Fibroblast of skin of right quadriceps (primary cell): ENCODE data around the gene DEPDC5.
A peak's percentile ranks its signal among the peaks of the same experiment; 100 is the strongest.

ENCODE experiments used
- DNase-seq: peaks from one replicate; pipeline ENCODE4 v3.0.0-alpha.2; 2013

DEPDC5 gene

GRCh38 chr22:31853736-31854495 lies 100.1 kb downstream of the DEPDC5 start:
- no peak for DNase-seq

DNA sequence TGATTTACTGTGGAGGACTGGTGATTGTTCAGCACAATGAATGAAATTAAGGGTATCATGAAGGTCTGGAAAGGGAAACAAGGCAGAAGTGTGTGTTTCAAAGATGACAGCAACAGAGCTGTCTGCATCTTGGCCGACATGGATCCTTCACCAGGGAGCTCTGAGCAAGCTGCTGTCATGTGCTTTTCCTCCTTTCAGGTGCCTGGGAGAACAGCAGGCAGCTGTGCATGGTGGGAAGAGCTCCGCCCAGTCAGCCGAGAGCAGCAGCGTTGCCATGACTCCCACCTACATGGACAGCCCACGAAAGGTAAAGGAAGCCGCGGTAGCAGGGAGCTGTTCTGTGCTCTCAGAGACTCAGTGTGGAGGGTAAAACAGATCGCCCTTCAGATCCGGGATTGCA lies 103.4 kb downstream of the DEPDC5 start:
- DNase-seq: no peak

- peak; percentile 44 for DNase-seq
Observed at GRCh38 chr22:31861226-31861840, 107.5 kb downstream of the DEPDC5 start.

DNA sequence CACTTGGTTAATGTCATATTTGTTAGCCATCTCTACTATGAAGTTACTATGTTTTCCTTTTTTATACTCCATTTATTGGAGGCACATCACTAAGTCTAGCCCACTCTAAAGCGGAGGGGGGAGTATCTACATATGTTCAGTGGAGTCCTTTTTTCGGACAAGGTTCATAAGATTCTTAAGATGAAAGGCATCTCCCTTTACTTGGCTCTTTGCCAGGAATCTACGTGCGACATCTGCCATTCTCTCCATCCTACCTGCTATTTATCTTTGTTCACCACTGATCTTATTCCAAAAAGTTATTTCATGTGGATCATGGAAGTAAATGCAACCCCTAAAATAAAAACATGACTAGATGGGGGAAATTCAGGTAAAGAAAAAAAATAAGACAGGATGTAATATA lies 113.1 kb downstream of the DEPDC5 start:
- DNase-seq: no peak

- no peak for DNase-seq
Observed at GRCh38 chr22:31867386-31868153, 113.8 kb downstream of the DEPDC5 start.

- no peak for DNase-seq
Observed at GRCh38 chr22:31869739-31870138, 115.9 kb downstream of the DEPDC5 start.

- DNase-seq: peak; percentile 52
Observed at GRCh38 chr22:31870890-31871289, 117.1 kb downstream of the DEPDC5 start.

DNA sequence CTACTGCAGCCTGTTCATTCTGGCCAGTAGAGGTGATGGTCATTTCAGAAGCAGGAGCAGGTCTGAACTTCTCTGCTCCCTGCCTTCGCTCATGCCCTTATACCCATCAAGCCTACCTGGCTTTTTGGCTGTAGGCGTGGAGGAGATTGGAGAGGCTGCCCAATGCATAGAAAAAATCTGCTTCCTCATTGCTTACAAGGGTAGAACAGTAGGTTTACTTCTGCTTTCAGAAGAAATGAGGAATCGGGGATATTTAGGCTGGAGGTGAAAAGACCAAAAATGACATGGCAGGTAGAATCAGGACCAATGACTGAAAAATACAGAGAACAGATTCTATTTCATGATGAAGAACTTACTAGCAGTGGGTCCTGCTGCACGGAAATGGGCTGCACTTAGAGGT lies 117.7 kb downstream of the DEPDC5 start:
- no peak for DNase-seq

GRCh38 chr22:31872209-31872608 lies 118.4 kb downstream of the DEPDC5 start:
- DNase-seq: no peak

GRCh38 chr22:31874821-31875220 lies 121.0 kb downstream of the DEPDC5 start:
- DNase-seq: no peak

DNA sequence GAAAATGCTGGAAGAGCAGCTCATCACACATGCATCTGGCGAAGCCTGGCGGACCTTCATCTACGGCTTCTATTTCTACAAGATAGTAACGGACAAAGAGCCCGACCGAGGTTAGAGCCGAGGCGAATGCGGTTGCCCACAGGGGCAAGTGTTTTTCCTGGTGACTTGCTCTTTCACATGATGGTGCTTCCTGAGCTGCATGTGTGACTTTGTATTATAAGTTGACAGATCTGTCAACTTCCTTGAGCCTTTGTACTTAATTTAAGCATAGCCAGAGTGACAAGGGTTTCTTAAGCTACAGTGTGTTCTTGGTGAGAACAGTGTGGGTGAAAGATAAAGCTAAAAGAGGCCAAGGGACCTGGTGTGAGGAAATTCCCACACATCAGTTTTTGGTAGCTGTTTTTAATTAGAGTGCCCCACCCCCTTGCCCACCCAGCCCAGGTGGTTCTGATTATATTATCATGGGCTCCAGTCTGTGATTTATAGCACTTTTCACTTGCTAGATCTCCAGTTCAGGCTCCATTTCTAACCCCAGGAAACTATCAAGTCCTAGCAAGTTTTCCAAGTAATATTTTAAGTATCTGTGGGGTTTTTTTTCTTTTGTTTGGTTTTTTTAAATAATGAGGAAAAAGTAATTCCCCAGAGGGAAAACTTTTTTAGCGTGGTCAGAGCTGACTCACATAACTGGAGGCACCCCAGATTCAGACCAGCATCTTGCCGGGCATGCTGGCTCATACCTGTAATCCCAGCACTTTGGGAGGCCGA lies 122.5 kb downstream of the DEPDC5 start:
- DNase-seq: peak; percentile 81

GRCh38 chr22:31879585-31879984 lies 125.8 kb downstream of the DEPDC5 start:
- no peak for DNase-seq

- DNase-seq: no peak
Observed at GRCh38 chr22:31881200-31881599, 127.4 kb downstream of the DEPDC5 start.

- no peak for DNase-seq
Observed at GRCh38 chr22:31881865-31882264, 128.0 kb downstream of the DEPDC5 start.

DNA sequence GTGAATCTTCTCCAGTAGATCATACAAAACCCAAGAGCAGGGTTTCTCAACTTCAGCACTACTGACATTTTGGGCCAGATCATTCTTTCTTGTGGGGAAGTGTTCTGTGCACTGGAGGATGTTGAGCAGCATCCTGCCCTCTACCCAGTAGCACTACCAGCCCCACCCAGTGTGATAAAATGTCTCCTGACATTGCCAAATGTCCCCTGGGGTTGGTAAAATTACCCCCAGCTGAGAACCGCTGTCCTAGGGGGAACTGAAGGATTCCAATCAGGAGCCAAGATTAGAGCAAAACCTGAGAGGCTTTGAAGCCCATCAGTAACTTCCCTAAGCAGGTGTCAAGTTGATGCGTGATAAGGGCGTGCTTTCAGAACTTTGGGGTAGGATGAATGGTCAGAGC lies 129.2 kb downstream of the DEPDC5 start:
- DNase-seq: no peak

DNA sequence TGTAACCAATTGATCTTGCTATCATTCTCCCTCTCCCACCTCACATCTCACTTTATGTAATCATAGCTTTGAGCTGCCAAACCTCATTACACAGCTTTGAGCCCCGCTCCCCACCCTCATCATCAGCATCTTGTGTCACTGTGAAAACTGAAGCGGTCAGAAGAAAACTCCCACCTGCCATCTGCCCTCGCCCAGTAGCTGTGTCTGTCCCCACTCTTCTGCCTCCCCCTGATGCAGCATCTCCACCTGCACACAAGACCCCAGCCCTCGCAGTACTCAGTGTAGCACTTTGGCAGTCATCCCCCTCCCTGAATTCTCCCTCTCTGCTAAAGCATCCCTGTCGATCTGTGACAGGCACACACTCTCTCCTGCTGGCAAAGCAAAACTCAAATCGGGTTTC lies 130.2 kb downstream of the DEPDC5 start:
- no peak for DNase-seq

- peak; percentile 27 for DNase-seq
Observed at GRCh38 chr22:31891366-31892079, 137.7 kb downstream of the DEPDC5 start.

DNA sequence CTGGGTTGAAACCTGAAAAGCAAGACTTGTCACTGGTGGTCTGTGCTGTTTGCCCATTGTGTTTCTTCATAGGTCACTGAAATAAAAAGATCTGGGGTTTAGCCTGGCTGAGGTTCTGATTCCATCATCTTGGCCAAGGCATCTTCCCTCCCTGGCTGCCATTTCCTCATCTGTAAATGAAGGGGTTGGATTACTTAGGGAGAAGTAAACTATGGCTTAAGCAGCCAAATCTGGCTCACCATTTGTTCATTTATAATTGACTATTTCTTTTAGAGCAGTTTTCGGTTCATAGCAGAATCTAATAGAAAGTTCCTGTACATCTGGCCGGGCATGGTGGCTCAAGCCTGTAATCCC lies 138.2 kb downstream of the DEPDC5 start:
- no peak for DNase-seq

- no peak for DNase-seq
Observed at GRCh38 chr22:31893460-31893859, 139.6 kb downstream of the DEPDC5 start.

GRCh38 chr22:31895411-31896123 lies 141.7 kb downstream of the DEPDC5 start:
- DNase-seq: no peak

DNA sequence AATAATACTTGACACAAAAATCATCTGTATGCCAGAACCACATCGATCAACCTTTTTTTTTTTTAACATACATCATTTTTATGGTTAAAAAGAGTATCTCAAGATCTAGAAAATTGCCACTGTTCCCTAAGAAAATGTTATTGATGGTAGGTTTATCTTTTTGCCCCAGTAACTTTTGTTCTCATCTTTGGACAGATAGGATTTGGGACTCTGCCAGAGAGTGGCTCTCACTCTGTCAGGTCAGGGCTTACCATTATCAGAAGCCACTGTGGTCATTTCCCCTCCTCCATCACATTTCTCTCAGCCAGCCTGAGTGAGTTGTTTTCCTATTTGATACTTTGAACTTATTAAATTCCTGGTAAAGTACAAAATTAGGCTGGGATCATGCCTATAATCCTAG lies 142.7 kb downstream of the DEPDC5 start:
- no peak for DNase-seq
